ENCODE results near the gene NIPAL3. TPM values are rescaled to one million over a fixed set of nuclear protein-coding genes. Genes with fewer than 3 reads are reported as not detected.
"Not testable (repeated sequence)": the region's sequence is repeated elsewhere in the genome, so short reads cannot be mapped to it uniquely, and the experiment has no call there.

The NIPAL3 gene
- total RNA-seq, 1 donor from 2014 or later, result 2.4 TPM

GRCh38 chr1:24487455-24487854 is 71.9 kb downstream of the NIPAL3 start:
- no peak for DNase-seq (ENCODE audit: low read depth, low spot score)
- Mint-ChIP-seq H3K36me3 (ENCODE audit: low read depth) (no peaks in the 10 kb centered on the region), H3K9me3 (peaks cover 3% of the 10 kb centered on the region), H3K27me3 (ENCODE audit: low read depth) (peaks cover 13% of the 10 kb centered on the region), H3K4me1 (no peaks in the 10 kb centered on the region), H3K4me3 (no peak overlapping the region), H3K27ac (ENCODE audit: unreplicated experiment) (no peak overlapping the region)
- TF ChIP-seq CTCF (conservative IDR thresholded peaks at IDR 0.05), result no peak

DNA sequence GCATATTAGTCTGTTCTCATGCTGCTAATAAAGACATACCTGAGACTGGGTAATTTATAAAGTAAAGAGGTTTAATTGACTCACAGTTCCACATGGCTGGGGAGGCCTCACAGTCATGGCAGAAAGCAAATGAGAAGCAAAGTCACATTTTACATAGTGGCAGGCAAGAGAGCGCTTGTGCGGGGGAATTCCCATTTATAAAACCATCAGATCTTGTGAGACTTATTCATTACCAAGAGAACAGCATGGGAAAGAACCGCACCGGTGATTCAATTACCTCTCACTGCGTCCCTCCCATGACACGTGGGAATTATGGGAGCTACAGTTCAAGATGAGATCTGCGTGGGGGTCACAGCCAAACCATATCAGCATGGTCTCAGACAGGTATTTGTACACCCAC is 72.6 kb downstream of the NIPAL3 start:
- not testable (repeated sequence) for H3K4me1 Mint-ChIP-seq; H3K9me3 Mint-ChIP-seq; H3K36me3 Mint-ChIP-seq (ENCODE audit: low read depth); H3K4me3 Mint-ChIP-seq; DNase-seq (ENCODE audit: low read depth, low spot score); H3K27ac Mint-ChIP-seq (ENCODE audit: unreplicated experiment)
- peaks cover 17% of the 10 kb centered on the region for H3K27me3 Mint-ChIP-seq (ENCODE audit: low read depth)

DNA sequence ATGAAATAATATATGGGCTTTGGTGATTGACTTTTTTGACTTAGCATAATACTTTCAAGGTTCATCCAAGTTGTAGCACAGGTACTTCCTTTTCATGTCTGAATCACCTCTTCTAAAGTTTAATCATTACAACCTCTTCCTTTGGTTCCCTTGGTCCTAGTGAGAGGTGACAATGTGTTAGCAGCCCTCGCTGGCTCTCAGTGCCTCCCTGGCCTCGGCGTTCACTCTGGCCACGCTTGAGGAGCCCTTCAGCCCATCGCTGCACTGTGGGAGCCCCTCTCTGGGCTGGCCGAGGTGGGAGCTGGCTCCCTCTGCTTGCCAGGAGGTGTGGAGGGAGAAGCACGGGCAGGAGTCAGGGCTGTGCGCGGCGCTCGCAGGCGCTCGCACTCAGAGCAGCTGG is 74.1 kb downstream of the NIPAL3 start:
- Mint-ChIP-seq H3K9me3 (peaks cover 3% of the 10 kb centered on the region), H3K4me3 (no peak overlapping the region), H3K27me3 (ENCODE audit: low read depth) (peaks cover 27% of the 10 kb centered on the region), H3K36me3 (ENCODE audit: low read depth) (no peaks in the 10 kb centered on the region), H3K4me1 (no peaks in the 10 kb centered on the region), H3K27ac (ENCODE audit: unreplicated experiment) (no peak overlapping the region)
- TF ChIP-seq CTCF (conservative IDR thresholded peaks at IDR 0.05), result no peak
- DNase-seq (ENCODE audit: low read depth, low spot score), result no peak

GRCh38 chr1:24490101-24490781 is 74.6 kb downstream of the NIPAL3 start:
- no peak for TF ChIP-seq CTCF (conservative IDR thresholded peaks at IDR 0.05)

DNA sequence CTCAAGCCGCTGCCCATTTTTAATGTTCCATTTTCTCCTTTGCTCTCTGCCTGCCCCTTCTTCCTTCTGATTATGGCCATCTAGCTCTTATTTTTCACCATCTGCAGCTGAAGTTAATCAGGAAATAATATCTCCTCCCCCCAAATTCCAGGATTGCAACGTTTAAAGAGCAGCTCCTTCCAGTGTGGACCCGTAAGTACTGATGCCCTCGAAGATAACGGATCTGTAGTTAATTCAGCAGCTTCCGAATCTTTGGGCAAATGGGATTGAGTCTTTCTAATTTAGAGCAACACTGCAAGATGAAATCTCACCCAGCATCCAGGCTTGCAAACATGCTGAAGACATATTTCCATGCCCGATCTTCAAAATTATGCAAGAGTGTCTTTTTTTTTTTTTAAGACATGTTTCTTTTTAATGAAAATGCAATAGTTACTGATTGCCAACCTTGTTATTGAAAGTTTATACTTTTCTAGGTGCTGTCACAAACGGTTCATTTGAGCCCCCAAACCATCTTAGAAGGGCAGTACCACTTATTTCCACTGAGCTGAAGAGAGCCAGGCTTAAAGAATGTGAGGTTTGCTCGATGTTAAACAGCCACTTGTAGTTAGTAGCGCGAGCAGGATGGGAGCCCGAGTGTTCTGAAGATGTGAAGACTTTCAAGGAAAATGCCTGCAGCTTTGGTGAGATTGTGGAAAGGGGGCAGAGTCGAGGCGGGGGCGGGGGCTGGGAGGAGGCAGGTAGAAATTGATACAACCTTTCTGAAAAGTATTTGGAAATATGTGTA is 76.2 kb downstream of the NIPAL3 start:
- TF ChIP-seq CTCF (conservative IDR thresholded peaks at IDR 0.05), result no peak
- Mint-ChIP-seq H3K9me3 (peaks cover 3% of the 10 kb centered on the region), H3K27me3 (ENCODE audit: low read depth) (peaks cover 44% of the 10 kb centered on the region), H3K4me3 (no peak overlapping the region), H3K27ac (ENCODE audit: unreplicated experiment) (no peak overlapping the region), H3K4me1 (no peaks in the 10 kb centered on the region), H3K36me3 (ENCODE audit: low read depth) (no peaks in the 10 kb centered on the region)
- DNase-seq (ENCODE audit: low read depth, low spot score), result no peak

More at GRCh38 chr1:24490101-24490781, 74.6 kb downstream of the NIPAL3 start:
- Mint-ChIP-seq H3K27ac (ENCODE audit: unreplicated experiment) (no peak overlapping the region), H3K4me3 (no peak overlapping the region), H3K27me3 (ENCODE audit: low read depth) (peaks cover 32% of the 10 kb centered on the region), H3K4me1 (no peaks in the 10 kb centered on the region), H3K36me3 (ENCODE audit: low read depth) (no peaks in the 10 kb centered on the region), H3K9me3 (peaks cover 3% of the 10 kb centered on the region)
- no peak for DNase-seq (ENCODE audit: low read depth, low spot score)

DNA sequence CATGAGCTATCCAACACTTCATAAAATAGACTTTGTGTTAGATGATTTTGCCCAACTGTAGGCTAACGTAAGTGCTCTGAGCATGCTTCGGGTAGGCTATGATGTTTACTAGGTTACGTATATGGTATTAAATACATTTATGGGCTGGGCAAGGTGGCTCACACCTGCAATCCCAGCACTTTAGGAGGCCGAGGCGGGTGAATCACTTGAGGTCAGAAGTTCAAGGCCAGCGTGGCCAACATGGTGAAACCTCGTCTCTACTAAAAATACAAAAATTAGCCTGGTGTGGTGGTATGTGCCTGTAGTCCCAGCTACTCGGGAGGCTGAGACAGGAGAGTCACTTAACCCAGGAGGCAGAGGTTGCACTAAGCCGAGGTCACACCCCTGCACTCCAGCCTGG is 77.3 kb downstream of the NIPAL3 start:
- H3K27me3 Mint-ChIP-seq (ENCODE audit: low read depth), result peaks cover 52% of the 10 kb centered on the region
- H3K36me3 Mint-ChIP-seq (ENCODE audit: low read depth); H3K4me3 Mint-ChIP-seq; DNase-seq (ENCODE audit: low read depth, low spot score); H3K27ac Mint-ChIP-seq (ENCODE audit: unreplicated experiment); H3K9me3 Mint-ChIP-seq; H3K4me1 Mint-ChIP-seq: not testable (repeated sequence)
